Thoracic aorta (tissue), 2 donors: ENCODE data around the gene SUSD4. TPM values are rescaled to one million over a fixed set of nuclear protein-coding genes. Genes with fewer than 3 reads are reported as not detected.

Experiments
- ATAC-seq: fragments of 150-250 bp; one replicate; pipeline ENCODE4 v1.8.0; 2017; ENCODE audit warnings: low read depth; ENCODE audit not compliant: insufficient number of reproducible peaks, low FRiP score
- DNase-seq: peaks from one replicate; pipeline ENCODE4 v3.0.0-alpha.2; 2020; ENCODE audit warnings: low spot score
- H3K27ac ChIP-seq, 2 donors: fragments of 200-600 bp; sonication (generic); 1 replicate in 1 of 2; 2 replicates in 1 of 2; pipeline ENCODE4 v1.5.1; 2016; ENCODE audit warnings: mild to moderate bottlenecking in 2 of 2, moderate library complexity in 2 of 2
- H3K27me3 ChIP-seq: fragments of 200-600 bp; sonication (generic); replicated peaks from 2 replicates; pipeline ENCODE4 v1.6.0; 2016; ENCODE audit warnings: mild to moderate bottlenecking; ENCODE audit not compliant: insufficient read depth
- H3K36me3 ChIP-seq: fragments of 200-600 bp; sonication (generic); one replicate; pipeline ENCODE4 v1.5.1; 2016
- H3K4me1 ChIP-seq, 2 donors: fragments of 200-600 bp; sonication (generic); 1 replicate in 1 of 2; 2 replicates in 1 of 2; pipeline versions ENCODE4 v1.5.1 to v1.6.0; 2016; ENCODE audit warnings: low read depth in 2 of 2, mild to moderate bottlenecking in 1 of 2; ENCODE audit not compliant: control insufficient read depth in 1 of 2
- H3K4me3 ChIP-seq: fragments of 200-600 bp; sonication (generic); 2 replicates; pipeline ENCODE4 v1.5.1; 2016; ENCODE audit warnings: mild to moderate bottlenecking
- H3K9me3 ChIP-seq: fragments of 200-600 bp; sonication (generic); 2 replicates; pipeline ENCODE4 v1.5.1; 2016
- total RNA-seq, 2 donors: library from RNA; depleted of rRNA; stranded (reverse); fragments of >200 nt; gene quantifications; one replicate each; pipeline versions ENCODE4 v1.1.0 to v1.2.3, GENCODE V29; 2016
- TF ChIP-seq, protein P1 (sequence below): fragments of 200-600 bp; sonication (generic); IDR thresholded peaks from one replicate; pipeline ENCODE4 v1.5.1; 2019; ENCODE audit warnings: antibody characterized with exemption

SUSD4 gene
- total RNA-seq, 2 donors from 2014 or later, result 1.6 TPM; not detected in 1

DNA sequence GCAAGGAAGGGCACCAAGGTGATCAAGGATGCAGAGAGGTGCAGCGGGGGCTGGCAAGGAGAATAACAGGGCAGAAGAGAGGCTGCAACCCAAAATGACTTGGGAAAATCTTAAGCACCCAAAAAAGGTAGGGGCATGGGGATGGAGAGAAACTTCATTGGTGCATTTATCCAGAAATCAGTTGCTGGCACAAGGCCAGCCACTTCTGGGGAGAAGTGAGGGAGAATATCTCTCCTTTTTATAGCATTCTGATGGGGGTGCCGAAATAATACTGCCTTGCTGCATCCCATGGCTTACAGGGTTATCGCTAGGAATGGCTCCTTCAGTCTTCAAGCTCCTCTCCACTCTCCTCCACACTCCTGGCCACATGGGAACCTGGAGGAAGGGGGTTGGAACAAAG, 47.9 kb downstream of the SUSD4 start:
- no peak overlapping the region for H3K4me3 ChIP-seq
- no peaks in the 10 kb centered on the region for H3K27me3 ChIP-seq
- ATAC-seq (no peak), DNase-seq (no peak)
- H3K36me3 ChIP-seq, result no peaks in the 10 kb centered on the region
- no peaks in the 10 kb centered on the region for H3K4me1 ChIP-seq
- no peak overlapping the region for H3K27ac ChIP-seq
- H3K9me3 ChIP-seq, result no peaks in the 10 kb centered on the region
- TF ChIP-seq, protein P1, sequence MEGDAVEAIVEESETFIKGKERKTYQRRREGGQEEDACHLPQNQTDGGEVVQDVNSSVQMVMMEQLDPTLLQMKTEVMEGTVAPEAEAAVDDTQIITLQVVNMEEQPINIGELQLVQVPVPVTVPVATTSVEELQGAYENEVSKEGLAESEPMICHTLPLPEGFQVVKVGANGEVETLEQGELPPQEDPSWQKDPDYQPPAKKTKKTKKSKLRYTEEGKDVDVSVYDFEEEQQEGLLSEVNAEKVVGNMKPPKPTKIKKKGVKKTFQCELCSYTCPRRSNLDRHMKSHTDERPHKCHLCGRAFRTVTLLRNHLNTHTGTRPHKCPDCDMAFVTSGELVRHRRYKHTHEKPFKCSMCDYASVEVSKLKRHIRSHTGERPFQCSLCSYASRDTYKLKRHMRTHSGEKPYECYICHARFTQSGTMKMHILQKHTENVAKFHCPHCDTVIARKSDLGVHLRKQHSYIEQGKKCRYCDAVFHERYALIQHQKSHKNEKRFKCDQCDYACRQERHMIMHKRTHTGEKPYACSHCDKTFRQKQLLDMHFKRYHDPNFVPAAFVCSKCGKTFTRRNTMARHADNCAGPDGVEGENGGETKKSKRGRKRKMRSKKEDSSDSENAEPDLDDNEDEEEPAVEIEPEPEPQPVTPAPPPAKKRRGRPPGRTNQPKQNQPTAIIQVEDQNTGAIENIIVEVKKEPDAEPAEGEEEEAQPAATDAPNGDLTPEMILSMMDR, result no peak

- no peak for ATAC-seq
- TF ChIP-seq, protein P1, result no peak
- H3K4me1 ChIP-seq, result no peaks in the 10 kb centered on the region
- H3K36me3 ChIP-seq, result no peaks in the 10 kb centered on the region
- no peak for DNase-seq
- no peaks in the 10 kb centered on the region for H3K27me3 ChIP-seq
- no peak overlapping the region for H3K4me3 ChIP-seq
- no peak overlapping the region for H3K27ac ChIP-seq
- no peaks in the 10 kb centered on the region for H3K9me3 ChIP-seq
Observed at GRCh38 chr1:223315665-223316064, 48.3 kb downstream of the SUSD4 start.

- no peaks in the 10 kb centered on the region for H3K36me3 ChIP-seq
- no peak overlapping the region for H3K4me3 ChIP-seq
- no peak for DNase-seq
- no peaks in the 10 kb centered on the region for H3K27me3 ChIP-seq
- H3K27ac ChIP-seq, result no peak overlapping the region
- no peak for ATAC-seq
- H3K4me1 ChIP-seq, result no peaks in the 10 kb centered on the region
- H3K9me3 ChIP-seq, result no peaks in the 10 kb centered on the region
- TF ChIP-seq, protein P1, result no peak
Observed at GRCh38 chr1:223313415-223313754, 50.6 kb downstream of the SUSD4 start.

- ATAC-seq (no peak), DNase-seq (no peak)
- H3K27ac ChIP-seq, result no peak overlapping the region
- H3K4me3 ChIP-seq, result no peak overlapping the region
- H3K27me3 ChIP-seq, result no peaks in the 10 kb centered on the region
- H3K36me3 ChIP-seq, result no peaks in the 10 kb centered on the region
- no peaks in the 10 kb centered on the region for H3K4me1 ChIP-seq
- H3K9me3 ChIP-seq, result no peaks in the 10 kb centered on the region
- TF ChIP-seq, protein P1, result no peak
Observed at GRCh38 chr1:223312705-223313414, 51.1 kb downstream of the SUSD4 start.

- DNase-seq, result no peak
Observed at GRCh38 chr1:223312273-223312672, 51.7 kb downstream of the SUSD4 start.

More at GRCh38 chr1:223312273-223312672, 51.7 kb downstream of the SUSD4 start:
- Histone ChIP-seq H3K27me3 (no peaks in the 10 kb centered on the region), H3K36me3 (no peaks in the 10 kb centered on the region), H3K4me3 (no peak overlapping the region), H3K9me3 (no peaks in the 10 kb centered on the region), H3K4me1 (no peaks in the 10 kb centered on the region), H3K27ac (no peak overlapping the region)
- ATAC-seq, result no peak
- TF ChIP-seq, protein P1, result no peak
